SH-SY5Y (cell line): Measurements from ENCODE around the gene HNRNPR.

Experiments
- GATA2 ChIP-seq: IDR thresholded peaks from 2 replicates; pipeline ENCODE4 v1.6.1; 2011; ENCODE audit warnings: mild to moderate bottlenecking, low read depth, low read length
- GATA3 ChIP-seq: IDR thresholded peaks from 2 replicates; pipeline ENCODE4 v1.6.1; 2011; ENCODE audit warnings: low read depth, mild to moderate bottlenecking, low read length, moderate library complexity

DNA sequence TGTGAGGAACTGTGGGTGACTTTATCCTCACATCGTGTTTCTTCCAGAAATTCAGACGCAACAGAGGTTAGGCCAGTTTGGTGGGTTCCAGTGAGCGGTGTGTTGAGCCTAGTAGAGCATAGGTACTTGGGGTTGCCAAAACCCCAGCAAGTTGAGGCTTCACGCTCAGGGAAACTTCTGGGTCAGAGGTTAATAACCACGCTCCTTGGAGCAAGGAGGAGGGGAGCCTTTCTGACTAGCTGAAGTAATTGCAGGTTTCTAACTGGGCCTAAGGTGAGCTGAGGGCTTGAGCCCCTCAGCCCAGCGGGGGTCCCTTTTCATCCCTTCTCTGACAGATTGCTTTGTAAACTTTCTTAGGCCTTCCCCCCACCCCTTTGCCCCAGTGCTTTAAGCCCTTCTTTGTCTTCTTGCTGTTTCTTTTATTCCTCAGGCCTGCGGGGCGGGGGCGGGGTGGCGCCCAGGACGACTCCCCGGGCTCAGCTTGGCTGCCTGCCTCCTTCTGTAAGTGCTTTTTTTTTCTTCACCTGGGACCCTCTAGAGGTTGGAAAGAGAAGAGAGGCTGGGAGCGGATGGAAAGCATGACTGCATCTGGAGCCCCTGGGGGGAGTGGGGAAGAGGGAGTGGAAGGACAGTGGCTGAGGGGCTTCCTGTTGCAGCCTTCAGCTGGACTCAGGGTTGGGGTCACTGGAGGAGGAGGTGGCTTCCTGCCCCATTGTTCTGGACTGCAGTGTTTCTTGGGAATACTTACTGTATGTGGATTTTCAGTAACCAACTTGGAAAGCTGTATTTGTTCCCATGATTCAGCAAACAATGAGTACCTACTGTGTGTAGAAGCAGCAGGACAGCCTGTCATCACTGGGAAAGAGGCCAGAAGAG lies 26.9 kb upstream of the HNRNPR start:
- no peak for TF ChIP-seq GATA3
- TF ChIP-seq GATA2, result no peak
